ENCODE data around the gene RASAL1.
A peak's percentile ranks its signal among the peaks of the same experiment; 100 is the strongest.
"Not testable (repeated sequence)": the region's sequence is repeated elsewhere in the genome, so short reads cannot be mapped to it uniquely, and the experiment has no call there.

Gene RASAL1

DNA sequence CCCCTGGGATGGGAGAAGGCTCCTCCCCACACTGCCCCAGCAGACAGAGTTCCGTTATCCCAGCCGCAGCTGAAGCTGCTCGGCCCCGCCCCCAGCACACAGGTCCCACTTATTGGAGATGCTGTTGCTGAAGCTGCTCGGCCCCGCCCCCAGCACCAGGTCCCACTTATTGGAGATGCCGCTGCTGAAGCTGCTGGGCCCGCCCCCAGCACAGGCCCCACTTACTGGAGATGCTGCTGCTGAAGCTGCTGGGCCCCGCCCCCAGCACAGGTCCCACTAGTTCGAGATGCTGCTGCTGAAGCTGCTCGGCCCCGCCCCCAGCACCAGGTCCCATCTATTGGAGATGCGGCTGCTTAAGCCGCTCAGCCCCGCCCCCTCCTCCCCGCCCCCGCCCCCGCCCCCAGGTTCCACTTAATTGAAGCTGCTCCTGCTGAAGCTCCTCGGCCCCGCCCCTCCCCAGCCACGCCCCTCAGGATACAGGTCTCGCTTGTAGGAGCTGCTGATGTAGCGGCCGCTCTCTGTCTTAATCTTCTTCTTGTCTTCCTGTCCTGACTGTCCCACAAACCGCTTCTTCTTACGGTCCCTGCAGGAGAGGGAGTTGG lies 26.0 kb upstream of the RASAL1 start:
- DNase-seq (ENCODE audit: low spot score), result no peak

- no peak for DNase-seq (ENCODE audit: low spot score)
Measured at GRCh38 chr12:113159937-113160336, 24.4 kb upstream of the RASAL1 start.

- no peak for DNase-seq (ENCODE audit: low spot score)
Measured at GRCh38 chr12:113158439-113159203, 23.1 kb upstream of the RASAL1 start.

- no peak for DNase-seq (ENCODE audit: low spot score)
Measured at GRCh38 chr12:113157218-113157859, 21.8 kb upstream of the RASAL1 start.

- no peak for DNase-seq (ENCODE audit: low spot score)
Measured at GRCh38 chr12:113155646-113156045, 20.1 kb upstream of the RASAL1 start.

DNA sequence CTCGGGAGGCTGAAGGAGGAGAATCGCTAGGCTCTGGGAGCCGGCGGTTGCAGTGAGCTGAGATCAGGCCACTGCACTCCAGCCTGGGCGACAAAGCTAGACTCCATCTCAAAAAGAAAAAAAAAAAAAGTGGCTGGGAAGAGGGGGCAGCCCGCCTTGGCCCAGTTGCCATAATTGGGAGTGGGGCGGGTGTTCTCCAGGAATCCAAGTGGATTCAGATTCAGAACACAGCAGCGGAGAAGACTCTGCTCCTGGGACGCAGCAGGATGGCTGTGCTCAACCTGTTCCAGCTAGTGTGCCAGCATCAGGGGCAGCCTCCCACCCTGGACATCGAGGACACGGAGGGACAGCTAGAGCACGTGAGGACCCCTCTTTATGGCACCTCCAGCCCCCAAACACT lies 19.5 kb upstream of the RASAL1 start:
- DNase-seq (ENCODE audit: low spot score), result no peak

DNA sequence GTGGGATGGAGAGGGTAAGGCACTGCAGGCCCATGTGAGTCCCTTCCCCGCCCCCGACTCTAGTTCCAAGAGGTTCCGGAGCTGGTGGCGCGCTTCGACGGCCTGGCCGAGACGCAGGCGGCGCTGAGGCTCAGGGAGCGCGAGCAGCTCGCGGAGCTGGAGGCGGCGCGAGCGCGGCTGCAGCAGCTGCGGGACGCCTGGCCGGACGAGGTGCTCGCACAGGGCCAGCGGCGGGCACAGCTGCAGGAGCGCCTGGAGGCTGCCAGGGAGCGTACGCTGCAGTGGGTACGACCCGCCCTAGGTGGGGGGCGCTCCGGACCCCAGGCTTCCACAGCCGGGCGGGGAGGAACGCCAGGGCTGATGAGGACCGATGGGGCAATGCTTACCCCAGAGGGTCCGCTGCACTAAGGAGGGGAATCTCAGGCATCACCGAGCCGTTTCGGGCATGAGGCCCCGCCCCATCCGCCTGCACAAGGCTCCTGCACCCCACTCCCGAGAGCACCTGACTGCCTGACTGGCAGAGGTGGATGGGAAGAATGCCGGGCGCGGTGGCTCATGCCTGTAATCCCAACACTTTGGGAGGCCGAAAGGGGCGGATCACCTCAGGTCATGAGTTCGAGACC lies 18.9 kb upstream of the RASAL1 start:
- DNase-seq (ENCODE audit: low spot score), result no peak

DNA sequence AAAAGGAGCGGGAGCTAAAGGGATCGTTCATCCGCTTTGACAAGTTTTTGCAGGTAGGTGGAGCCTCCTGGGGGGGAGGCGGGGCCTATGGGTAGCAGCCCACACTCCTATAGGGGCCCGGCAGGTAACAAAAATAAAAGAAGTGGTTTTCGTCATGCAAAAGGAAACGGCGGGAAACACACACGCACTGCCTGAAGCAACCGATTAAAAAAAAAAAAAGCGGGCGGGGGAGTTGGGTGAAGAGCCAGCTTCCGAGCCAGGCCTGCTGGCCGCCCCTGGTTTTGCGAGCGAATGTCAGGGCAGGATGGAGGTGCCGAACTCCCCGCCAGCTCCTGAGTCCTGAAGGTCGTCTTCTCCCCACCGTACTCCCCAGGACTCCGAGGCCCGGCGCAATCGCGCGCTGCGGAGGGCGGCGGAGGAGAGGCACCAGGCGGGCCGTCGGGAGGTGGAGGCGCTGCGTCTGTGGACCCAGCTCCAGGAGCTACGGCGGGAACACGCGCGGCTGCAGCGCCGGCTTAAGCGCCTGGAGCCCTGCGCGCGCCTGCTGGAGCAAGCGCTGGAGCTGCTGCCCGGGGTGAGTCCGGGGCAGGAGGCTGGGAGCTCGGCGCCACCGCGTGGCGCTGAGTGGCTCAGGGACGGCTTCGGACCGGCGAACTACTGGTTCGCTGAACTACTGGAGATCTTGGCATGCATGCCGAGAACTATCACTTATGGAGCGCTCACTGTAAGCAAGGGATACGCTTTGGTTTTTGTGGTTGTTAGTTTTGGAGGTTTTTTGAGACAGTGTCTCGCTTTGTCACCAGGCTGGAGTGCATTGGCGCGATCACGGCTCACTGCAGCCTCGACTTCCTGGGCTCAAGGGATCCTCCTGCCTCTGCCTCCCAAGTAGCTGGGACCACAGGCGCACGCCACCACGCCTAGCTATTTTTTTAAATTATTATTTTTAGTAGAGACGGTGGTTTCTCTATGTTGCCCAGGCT lies 17.6 kb upstream of the RASAL1 start:
- DNase-seq (ENCODE audit: low spot score), result peak; percentile 97

GRCh38 chr12:113152196-113152834 lies 16.8 kb upstream of the RASAL1 start:
- DNase-seq (ENCODE audit: low spot score), result no peak

DNA sequence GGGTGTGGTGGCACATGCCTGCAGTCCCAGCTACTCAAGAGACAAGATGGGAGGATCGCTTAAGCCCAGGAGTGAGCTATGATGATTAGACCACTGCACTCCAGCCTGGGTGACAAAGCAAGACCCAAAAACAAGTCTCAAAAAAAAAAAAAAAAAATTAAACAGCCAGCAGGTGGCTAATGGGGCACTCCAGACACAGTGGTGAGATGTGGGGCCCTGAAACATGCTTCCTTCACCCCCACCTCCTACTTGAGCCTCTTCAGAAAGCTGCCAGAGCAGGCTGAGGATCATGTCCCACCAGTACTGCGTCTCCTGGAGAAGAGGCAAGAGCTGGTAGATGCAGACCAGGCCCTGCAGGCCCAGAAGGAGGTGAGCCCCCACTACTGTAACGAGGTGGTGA lies 16.1 kb upstream of the RASAL1 start:
- no peak for DNase-seq (ENCODE audit: low spot score)

GRCh38 chr12:113149361-113150150 lies 14.0 kb upstream of the RASAL1 start, which contains the start of gene CFAP73:
Gene CFAP73, plus strand, starts transcription at chr12:113149724. Its CDS starts 134 bp downstream, at chr12:113149858.
- DNase-seq (ENCODE audit: low spot score), result peak; percentile 77

GRCh38 chr12:113146999-113147398 lies 11.4 kb upstream of the RASAL1 start:
- no peak for DNase-seq (ENCODE audit: low spot score)

GRCh38 chr12:113145720-113146551 lies 10.4 kb upstream of the RASAL1 start:
- DNase-seq (ENCODE audit: low spot score), result no peak

DNA sequence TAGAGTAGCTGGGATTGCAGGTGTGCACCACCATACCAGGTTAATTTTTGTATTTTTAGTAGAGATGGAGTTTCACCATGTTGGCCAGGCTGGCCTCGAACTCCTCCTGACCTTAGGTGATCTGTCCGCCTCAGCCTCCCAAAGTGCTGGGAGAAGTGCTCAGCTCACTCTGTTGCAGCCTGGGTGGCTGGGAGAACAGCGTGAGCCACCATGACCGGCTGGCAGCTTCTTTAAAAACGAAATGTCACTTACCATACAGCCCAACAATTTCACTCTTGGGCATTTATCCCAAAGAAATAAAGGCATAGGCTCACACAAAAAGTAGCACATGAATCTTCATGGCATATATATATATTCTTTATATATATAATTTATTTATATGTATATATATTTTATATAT lies 9.2 kb upstream of the RASAL1 start:
- no peak for DNase-seq (ENCODE audit: low spot score)

DNA sequence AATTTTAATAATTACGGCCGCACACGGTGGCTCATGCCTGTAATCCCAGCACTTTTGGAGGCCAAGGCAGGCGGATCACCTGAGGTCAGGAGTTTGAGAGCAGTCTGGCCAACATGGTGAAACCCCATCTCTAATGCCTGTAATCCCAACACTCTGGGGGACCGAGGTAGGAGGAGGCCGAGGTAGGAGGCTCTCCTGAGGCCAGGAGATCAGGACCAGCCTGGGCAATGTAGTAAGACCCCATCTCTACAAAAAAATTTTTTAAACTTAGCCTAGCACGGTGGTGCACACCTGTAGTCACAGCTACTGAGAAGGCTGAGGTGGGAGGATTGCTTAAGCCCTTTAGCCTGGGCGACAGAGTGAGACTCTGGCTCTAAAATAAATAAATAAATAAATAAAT lies 8.4 kb upstream of the RASAL1 start:
- no peak for DNase-seq (ENCODE audit: low spot score)

DNA sequence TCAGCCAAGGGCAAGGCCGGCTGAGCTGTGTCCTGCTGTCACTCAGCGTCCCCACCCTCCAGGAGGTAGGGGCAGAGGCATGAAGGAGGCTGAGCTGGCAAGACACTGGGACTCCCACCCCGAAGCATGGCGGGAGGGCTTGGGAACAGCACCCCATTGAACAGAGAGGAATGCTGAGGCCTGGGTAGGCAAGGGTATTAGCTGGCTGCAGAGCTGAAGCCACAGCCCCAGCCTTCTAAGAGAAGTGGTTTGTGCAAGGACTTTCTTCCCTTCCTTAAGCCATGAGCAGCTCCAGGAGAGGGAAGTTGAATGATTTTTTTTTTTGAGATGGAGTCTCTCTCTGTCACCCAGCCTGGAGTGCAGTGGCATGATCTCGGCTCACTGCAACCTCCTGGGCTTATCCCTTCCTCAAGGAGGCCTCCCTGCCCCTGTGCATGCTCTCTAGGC lies 7.3 kb upstream of the RASAL1 start:
- no peak for DNase-seq (ENCODE audit: low spot score)

- DNase-seq (ENCODE audit: low spot score), result no peak
Measured at GRCh38 chr12:113142173-113142885, 6.8 kb upstream of the RASAL1 start.

GRCh38 chr12:113141716-113142115 lies 6.2 kb upstream of the RASAL1 start:
- not testable (repeated sequence) for DNase-seq (ENCODE audit: low spot score)

GRCh38 chr12:113140706-113141105 lies 5.1 kb upstream of the RASAL1 start:
- no peak for DNase-seq (ENCODE audit: low spot score)
